ENCODE data around the gene ARL2.
A peak's percentile ranks its signal among the peaks of the same experiment; 100 is the strongest.

ARL2 gene

GRCh38 chr11:65043881-65044501, 30.0 kb downstream of the ARL2 start:
- no peak for DNase-seq

GRCh38 chr11:65045061-65045460, 31.1 kb downstream of the ARL2 start:
- DNase-seq, result no peak

GRCh38 chr11:65045728-65046127, 31.8 kb downstream of the ARL2 start:
- no peak for DNase-seq

GRCh38 chr11:65047581-65048422, 33.8 kb downstream of the ARL2 start:
- DNase-seq, result peak; percentile 41

- DNase-seq, result no peak
These were observed 37.5 kb downstream of the ARL2 start for GRCh38 chr11:65051398-65051858.

- no peak for DNase-seq
These were observed 40.0 kb downstream of the ARL2 start for GRCh38 chr11:65053827-65054508.

- no peak for DNase-seq
These were observed 41.6 kb downstream of the ARL2 start for GRCh38 chr11:65055538-65055937.

- no peak for DNase-seq
These were observed 43.0 kb downstream of the ARL2 start for GRCh38 chr11:65056999-65057398.

- DNase-seq, result no peak
These were observed 43.6 kb downstream of the ARL2 start for GRCh38 chr11:65057526-65057925.

GRCh38 chr11:65058012-65058411, 44.1 kb downstream of the ARL2 start:
- no peak for DNase-seq

GRCh38 chr11:65058419-65059054, 44.6 kb downstream of the ARL2 start, which contains the start of gene NAALADL1:
Gene NAALADL1, minus strand, starts transcription at chr11:65058553. Its CDS starts 32 bp downstream, at chr11:65058521.
- no peak for DNase-seq

- no peak for DNase-seq
These were observed 45.6 kb downstream of the ARL2 start for GRCh38 chr11:65059523-65059922.

GRCh38 chr11:65059959-65060824, 46.2 kb downstream of the ARL2 start:
- DNase-seq, result no peak

GRCh38 chr11:65060913-65061408, 47.0 kb downstream of the ARL2 start:
- DNase-seq, result no peak

GRCh38 chr11:65063532-65063931, 49.6 kb downstream of the ARL2 start:
- no peak for DNase-seq

- no peak for DNase-seq
These were observed 50.9 kb downstream of the ARL2 start for GRCh38 chr11:65064847-65065240.

- no peak for DNase-seq
These were observed 51.9 kb downstream of the ARL2 start for GRCh38 chr11:65065851-65066250.

GRCh38 chr11:65066315-65066714, 52.4 kb downstream of the ARL2 start:
- DNase-seq, result no peak

GRCh38 chr11:65066805-65067291, 52.9 kb downstream of the ARL2 start:
- no peak for DNase-seq

GRCh38 chr11:65067446-65067845, 53.5 kb downstream of the ARL2 start:
- DNase-seq, result no peak

- DNase-seq, result no peak
These were observed 55.3 kb downstream of the ARL2 start for GRCh38 chr11:65069217-65069616.

Measured in right kidney (tissue), 1 donor.